ENCODE measurements around the gene E2F8. TPM values are rescaled to one million over a fixed set of nuclear protein-coding genes. Genes with fewer than 3 reads are reported as not detected.

E2F8 gene
- total and polyA plus RNA-seq, 2 donors from 2014 or later: 0.66 TPM; not detected in 1

- Histone ChIP-seq H3K9ac (ENCODE audit: low read length in 3 of 3) (no peak overlapping the region), H3K9me3 (ENCODE audit: control insufficient read depth in 2 of 3, insufficient read depth in 1 of 3, low read length in 3 of 3) (no peaks in the 10 kb centered on the region), H3K27ac (ENCODE audit: low read depth in 2 of 2, low read length in 2 of 2) (no peak overlapping the region), H3K4me3 (ENCODE audit: low read length in 3 of 3) (no peak overlapping the region), H3K4me1 (ENCODE audit: control insufficient read depth in 2 of 3, insufficient read depth in 2 of 3, low read depth in 1 of 3, low read length in 3 of 3) (no peaks in the 10 kb centered on the region), H3K27me3 (ENCODE audit: control insufficient read depth, insufficient read depth, low read length) (no peaks in the 10 kb centered on the region), H3K36me3 (ENCODE audit: control insufficient read depth in 2 of 3, insufficient read depth in 3 of 3, low read length in 3 of 3) (no peaks in the 10 kb centered on the region)
- no peak for FAIRE-seq
- DNase-seq: peak in 1 of 5 donors; percentile 21
- TF ChIP-seq, protein P1, sequence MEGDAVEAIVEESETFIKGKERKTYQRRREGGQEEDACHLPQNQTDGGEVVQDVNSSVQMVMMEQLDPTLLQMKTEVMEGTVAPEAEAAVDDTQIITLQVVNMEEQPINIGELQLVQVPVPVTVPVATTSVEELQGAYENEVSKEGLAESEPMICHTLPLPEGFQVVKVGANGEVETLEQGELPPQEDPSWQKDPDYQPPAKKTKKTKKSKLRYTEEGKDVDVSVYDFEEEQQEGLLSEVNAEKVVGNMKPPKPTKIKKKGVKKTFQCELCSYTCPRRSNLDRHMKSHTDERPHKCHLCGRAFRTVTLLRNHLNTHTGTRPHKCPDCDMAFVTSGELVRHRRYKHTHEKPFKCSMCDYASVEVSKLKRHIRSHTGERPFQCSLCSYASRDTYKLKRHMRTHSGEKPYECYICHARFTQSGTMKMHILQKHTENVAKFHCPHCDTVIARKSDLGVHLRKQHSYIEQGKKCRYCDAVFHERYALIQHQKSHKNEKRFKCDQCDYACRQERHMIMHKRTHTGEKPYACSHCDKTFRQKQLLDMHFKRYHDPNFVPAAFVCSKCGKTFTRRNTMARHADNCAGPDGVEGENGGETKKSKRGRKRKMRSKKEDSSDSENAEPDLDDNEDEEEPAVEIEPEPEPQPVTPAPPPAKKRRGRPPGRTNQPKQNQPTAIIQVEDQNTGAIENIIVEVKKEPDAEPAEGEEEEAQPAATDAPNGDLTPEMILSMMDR (IDR thresholded peaks at IDR 0.05; ENCODE audit: borderline replicate concordance, extremely low read depth, insufficient read depth): no peak
- intact Hi-C loops (cut with DNase I): no loop called here
These were observed 49.1 kb downstream of the E2F8 start for GRCh38 chr11:19191530-19192169.

- intact Hi-C loops (cut with DNase I): no loop called here
These were observed 52.9 kb downstream of the E2F8 start for GRCh38 chr11:19187833-19188258.

DNA sequence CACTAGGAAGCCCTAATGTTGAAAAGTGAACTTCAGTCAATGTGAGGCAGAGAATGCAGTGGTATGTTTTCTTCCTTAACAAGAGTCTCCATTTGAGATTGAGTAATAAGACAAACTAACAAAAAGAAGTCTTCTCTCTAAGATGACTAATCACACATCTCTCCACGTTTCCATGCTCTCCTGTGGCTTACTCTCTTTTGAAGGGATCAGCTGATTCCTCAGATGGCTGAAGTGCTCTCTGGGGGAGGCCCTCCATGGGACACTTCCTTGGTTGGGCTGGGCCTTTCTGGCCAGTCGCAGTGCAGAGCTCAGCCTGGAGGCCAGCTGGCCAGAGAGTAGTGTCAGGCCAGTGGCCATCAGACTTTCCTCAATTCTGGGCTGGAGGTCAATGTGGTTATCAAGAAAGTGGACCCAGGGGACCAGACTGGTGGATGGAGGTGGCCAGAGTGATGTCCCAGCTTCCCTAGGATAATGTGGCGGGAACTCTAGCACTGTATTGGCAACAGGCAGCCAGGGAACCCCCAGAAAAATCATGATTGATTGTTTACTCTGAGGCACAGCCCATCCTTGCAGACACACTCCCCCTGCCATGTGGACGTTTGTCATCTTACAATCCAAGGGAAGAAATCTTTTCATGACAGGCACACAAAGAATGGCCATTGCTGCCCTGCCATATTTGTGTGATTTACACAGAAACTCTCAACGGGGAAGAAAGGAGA, 53.5 kb downstream of the E2F8 start:
- FAIRE-seq (no peak), DNase-seq (no peak)
- Histone ChIP-seq H3K9ac (ENCODE audit: low read length in 3 of 3) (no peak overlapping the region), H3K27ac (ENCODE audit: low read depth in 2 of 2, low read length in 2 of 2) (no peak overlapping the region), H3K9me3 (ENCODE audit: control insufficient read depth in 2 of 3, insufficient read depth in 1 of 3, low read length in 3 of 3) (no peaks in the 10 kb centered on the region), H3K4me1 (ENCODE audit: control insufficient read depth in 2 of 3, insufficient read depth in 2 of 3, low read depth in 1 of 3, low read length in 3 of 3) (no peaks in the 10 kb centered on the region), H3K4me3 (ENCODE audit: low read length in 3 of 3) (no peak overlapping the region), H3K36me3 (ENCODE audit: control insufficient read depth in 2 of 3, insufficient read depth in 3 of 3, low read length in 3 of 3) (no peaks in the 10 kb centered on the region), H3K27me3 (ENCODE audit: control insufficient read depth, insufficient read depth, low read length) (no peaks in the 10 kb centered on the region)
- TF ChIP-seq, protein P1 (IDR thresholded peaks at IDR 0.05; ENCODE audit: borderline replicate concordance, extremely low read depth, insufficient read depth): no peak
- intact Hi-C loops (cut with DNase I): no loop called here

More at GRCh38 chr11:19187833-19188258, 52.9 kb downstream of the E2F8 start:
- DNase-seq (no peak), FAIRE-seq (no peak)
- Histone ChIP-seq H3K9ac (ENCODE audit: low read length in 3 of 3) (no peak overlapping the region), H3K9me3 (ENCODE audit: control insufficient read depth in 2 of 3, insufficient read depth in 1 of 3, low read length in 3 of 3) (no peaks in the 10 kb centered on the region), H3K27me3 (ENCODE audit: control insufficient read depth, insufficient read depth, low read length) (no peaks in the 10 kb centered on the region), H3K4me3 (ENCODE audit: low read length in 3 of 3) (no peak overlapping the region), H3K36me3 (ENCODE audit: control insufficient read depth in 2 of 3, insufficient read depth in 3 of 3, low read length in 3 of 3) (no peaks in the 10 kb centered on the region), H3K4me1 (ENCODE audit: control insufficient read depth in 2 of 3, insufficient read depth in 2 of 3, low read depth in 1 of 3, low read length in 3 of 3) (no peaks in the 10 kb centered on the region), H3K27ac (ENCODE audit: low read depth in 2 of 2, low read length in 2 of 2) (no peak overlapping the region)
- TF ChIP-seq, protein P1 (IDR thresholded peaks at IDR 0.05; ENCODE audit: borderline replicate concordance, extremely low read depth, insufficient read depth): no peak

Measured in kidney (tissue), 14 donors.